H1 (cell line): ENCODE results near the gene SUB1.

ENCODE experiments used
- CTCF ChIP-seq, 3 experiments: IDR thresholded peaks; 1 replicate in 2 of 3; 2 replicates in 1 of 3; pipeline versions ENCODE4 v1.5.1 to v1.6.1; 2011; ENCODE audit warnings: low read length in 3 of 3, mild to moderate bottlenecking in 3 of 3, inconsistent platforms in 2 of 3, low read depth in 1 of 3, moderate library complexity in 1 of 3; ENCODE audit not compliant: insufficient read depth in 1 of 3; ENCODE audit errors: control extremely low read depth in 1 of 3
- JUN ChIP-seq: IDR thresholded peaks from 2 replicates; pipeline ENCODE4 v1.6.1; 2011; ENCODE audit warnings: low read depth, mild to moderate bottlenecking, improper control_type of control experiment, low read length
- MAX ChIP-seq: IDR thresholded peaks from 2 replicates; pipeline ENCODE4 v1.6.1; 2012; ENCODE audit warnings: inconsistent platforms
- POLR2A ChIP-seq, 2 experiments: IDR thresholded peaks; 1 replicate in 1 of 2; 2 replicates in 1 of 2; pipeline ENCODE4 v1.6.1; 2011; ENCODE audit warnings: low read depth in 2 of 2, low read length in 2 of 2, mild to moderate bottlenecking in 2 of 2; ENCODE audit errors: control extremely low read depth in 1 of 2
- YY1 ChIP-seq: IDR thresholded peaks from 2 replicates; pipeline ENCODE4 v1.6.1; 2011; ENCODE audit warnings: low read depth, mild to moderate bottlenecking, low read length

- no peak for TF ChIP-seq YY1
- no peak for TF ChIP-seq CTCF (IDR thresholded peaks at IDR 0.05; ENCODE audit: control extremely low read depth in 1 of 3, insufficient read depth in 1 of 3, low read depth in 1 of 3, low read length in 3 of 3)
- TF ChIP-seq MAX, result no peak
- TF ChIP-seq POLR2A (IDR thresholded peaks at IDR 0.05; ENCODE audit: control extremely low read depth in 1 of 2, low read depth in 2 of 2, low read length in 2 of 2), result no peak
- TF ChIP-seq JUN, result no peak
Observed at GRCh38 chr5:32541241-32541640, 44.1 kb upstream of the SUB1 start.
